Measurements from ENCODE around the gene SEMA6D. TPM values are rescaled to one million over a fixed set of nuclear protein-coding genes. Genes with fewer than 3 reads are reported as not detected.
"Not testable (repeated sequence)": the region's sequence is repeated elsewhere in the genome, so short reads cannot be mapped to it uniquely, and the experiment has no call there.

Gene SEMA6D
- total RNA-seq, 1 donor from 2014 or later: 1.8 TPM

- no peaks in the 10 kb centered on the region for H3K27me3 ChIP-seq (ENCODE audit: control insufficient read depth, insufficient read depth, low read length)
- no peaks in the 10 kb centered on the region for H3K36me3 ChIP-seq (ENCODE audit: control insufficient read depth, insufficient read depth, low read length)
- no peak for TF ChIP-seq CTCF (IDR thresholded peaks at IDR 0.05; ENCODE audit: insufficient read depth, low read length, poor library complexity, severe bottlenecking)
- no peak overlapping the region for H3K4me3 ChIP-seq (ENCODE audit: low read depth, low read length)
- DNase-seq (ENCODE audit: low read depth): no peak
Observed at GRCh38 chr15:47732248-47732647, 14.9 kb downstream of the SEMA6D start.

- H3K27me3 ChIP-seq (ENCODE audit: control insufficient read depth, insufficient read depth, low read length): no peaks in the 10 kb centered on the region
- H3K36me3 ChIP-seq (ENCODE audit: control insufficient read depth, insufficient read depth, low read length): no peaks in the 10 kb centered on the region
- H3K4me3 ChIP-seq (ENCODE audit: low read depth, low read length): no peak overlapping the region
- no peak for TF ChIP-seq CTCF (IDR thresholded peaks at IDR 0.05; ENCODE audit: insufficient read depth, low read length, poor library complexity, severe bottlenecking)
- DNase-seq (ENCODE audit: low read depth): no peak
Observed at GRCh38 chr15:47733085-47733484, 15.8 kb downstream of the SEMA6D start.

GRCh38 chr15:47736143-47736786 lies 19.0 kb downstream of the SEMA6D start:
- no peak overlapping the region for H3K4me3 ChIP-seq (ENCODE audit: low read depth, low read length)
- H3K36me3 ChIP-seq (ENCODE audit: control insufficient read depth, insufficient read depth, low read length): no peaks in the 10 kb centered on the region
- DNase-seq (ENCODE audit: low read depth): no peak
- no peaks in the 10 kb centered on the region for H3K27me3 ChIP-seq (ENCODE audit: control insufficient read depth, insufficient read depth, low read length)
- TF ChIP-seq CTCF (IDR thresholded peaks at IDR 0.05; ENCODE audit: insufficient read depth, low read length, poor library complexity, severe bottlenecking): no peak

GRCh38 chr15:47737477-47737876 lies 20.2 kb downstream of the SEMA6D start:
- no peak for TF ChIP-seq CTCF (IDR thresholded peaks at IDR 0.05; ENCODE audit: insufficient read depth, low read length, poor library complexity, severe bottlenecking)
- Histone ChIP-seq H3K4me3 (ENCODE audit: low read depth, low read length) (no peak overlapping the region), H3K36me3 (ENCODE audit: control insufficient read depth, insufficient read depth, low read length) (no peaks in the 10 kb centered on the region), H3K27me3 (ENCODE audit: control insufficient read depth, insufficient read depth, low read length) (no peaks in the 10 kb centered on the region)
- no peak for DNase-seq (ENCODE audit: low read depth)

- H3K4me3 ChIP-seq (ENCODE audit: low read depth, low read length): not testable (repeated sequence)
Observed at GRCh38 chr15:47738144-47738825, 21.0 kb downstream of the SEMA6D start.

GRCh38 chr15:47741082-47741481 lies 23.8 kb downstream of the SEMA6D start:
- no peak for DNase-seq (ENCODE audit: low read depth)
- Histone ChIP-seq H3K4me3 (ENCODE audit: low read depth, low read length) (no peak overlapping the region), H3K36me3 (ENCODE audit: control insufficient read depth, insufficient read depth, low read length) (no peaks in the 10 kb centered on the region), H3K27me3 (ENCODE audit: control insufficient read depth, insufficient read depth, low read length) (no peaks in the 10 kb centered on the region)
- no peak for TF ChIP-seq CTCF (IDR thresholded peaks at IDR 0.05; ENCODE audit: insufficient read depth, low read length, poor library complexity, severe bottlenecking)

More at GRCh38 chr15:47738144-47738825, 21.0 kb downstream of the SEMA6D start:
- not testable (repeated sequence) for H3K27me3 ChIP-seq (ENCODE audit: control insufficient read depth, insufficient read depth, low read length); DNase-seq (ENCODE audit: low read depth); H3K36me3 ChIP-seq (ENCODE audit: control insufficient read depth, insufficient read depth, low read length)

Data from kidney epithelial cell (primary cell).